Stimulated activated CD4-positive, alpha-beta T cell treated with anti-CD3 and anti-CD28 coated beads, Interleukin-15, amount 100 ng/mL, for 48 hours (primary cell): ENCODE results near the gene SSC5D.

Experiments used
- DNase-seq, 2 donors: peaks; one replicate each; pipeline ENCODE4 v3.0.0-alpha.2; 2020; ENCODE audit warnings: low read depth in 2 of 2

The SSC5D gene

GRCh38 chr19:55536951-55537740 is 48.9 kb downstream of the SSC5D start, which contains the start of gene SBK2:
Gene SBK2 (minus strand): TSS chr19:55537133. CDS start chr19:55536294, 839 bp downstream.
- no peak for DNase-seq

- DNase-seq = no peak
Observed at GRCh38 chr19:55537741-55538111, 49.5 kb downstream of the SSC5D start.

- DNase-seq = no peak
Observed at GRCh38 chr19:55538132-55538531, 49.9 kb downstream of the SSC5D start.

GRCh38 chr19:55539090-55539984 is 51.1 kb downstream of the SSC5D start:
- DNase-seq = no peak

- no peak for DNase-seq
Observed at GRCh38 chr19:55540619-55541018, 52.4 kb downstream of the SSC5D start.

- no peak for DNase-seq
Observed at GRCh38 chr19:55541091-55541490, 52.9 kb downstream of the SSC5D start.

GRCh38 chr19:55542292-55542855 is 54.1 kb downstream of the SSC5D start:
- DNase-seq = no peak

- DNase-seq = no peak
Observed at GRCh38 chr19:55543567-55543966, 55.3 kb downstream of the SSC5D start.

GRCh38 chr19:55544014-55544413 is 55.8 kb downstream of the SSC5D start:
- DNase-seq = no peak

GRCh38 chr19:55544776-55545439 is 56.7 kb downstream of the SSC5D start:
- no peak for DNase-seq

- no peak for DNase-seq
Observed at GRCh38 chr19:55545443-55545842, 57.2 kb downstream of the SSC5D start, which contains the start of gene SBK3. Gene SBK3 (minus strand): TSS chr19:55545543. CDS start chr19:55545543, 0 bp downstream.

- no peak for DNase-seq
Observed at GRCh38 chr19:55546011-55546410, 57.8 kb downstream of the SSC5D start.

GRCh38 chr19:55546822-55547614 is 58.8 kb downstream of the SSC5D start:
- no peak for DNase-seq

GRCh38 chr19:55549500-55550320 is 61.5 kb downstream of the SSC5D start:
- DNase-seq = no peak

GRCh38 chr19:55550321-55550650 is 62.0 kb downstream of the SSC5D start:
- no peak for DNase-seq

- DNase-seq = no peak
Observed at GRCh38 chr19:55552206-55552605, 64.0 kb downstream of the SSC5D start.

- no peak for DNase-seq
Observed at GRCh38 chr19:55552620-55553019, 64.4 kb downstream of the SSC5D start.

- DNase-seq = no peak
Observed at GRCh38 chr19:55553217-55554182, 65.3 kb downstream of the SSC5D start.

GRCh38 chr19:55554302-55554701 is 66.1 kb downstream of the SSC5D start:
- no peak for DNase-seq
